HTERT RPE-1 (cell line): ENCODE data around the gene MAN1B1.

Experiments used
- in situ Hi-C: fragments of 300-500 bp; cut with MboI; formaldehyde crosslinking; loops from 4 replicates; pipeline ENCODE4 v1.14.3; 2020; ENCODE audit warnings: low sequenced_read_pairs

Gene MAN1B1

GRCh38 chr9:137068539-137069507 lies 18.0 kb upstream of the MAN1B1 start:
- in situ Hi-C loops = no loop called here

- in situ Hi-C loops = no loop called here
Observed at GRCh38 chr9:137069508-137070091, 17.2 kb upstream of the MAN1B1 start.

- in situ Hi-C loops = no loop called here
Observed at GRCh38 chr9:137070201-137070905, 16.4 kb upstream of the MAN1B1 start, which contains the start of gene SAPCD2. SAPCD2 (minus strand) TSS chr9:137070557; CDS start chr9:137070460, 97 bp downstream.

- in situ Hi-C loops = no loop called here
Observed at GRCh38 chr9:137070906-137071275, 15.9 kb upstream of the MAN1B1 start.

- in situ Hi-C loops = no loop called here
Observed at GRCh38 chr9:137071282-137071681, 15.5 kb upstream of the MAN1B1 start.

GRCh38 chr9:137073992-137074399 lies 12.8 kb upstream of the MAN1B1 start:
- in situ Hi-C loops = no loop called here

GRCh38 chr9:137074657-137075274 lies 12.0 kb upstream of the MAN1B1 start:
- in situ Hi-C loops = no loop called here

GRCh38 chr9:137075275-137075775 lies 11.5 kb upstream of the MAN1B1 start:
- in situ Hi-C loops = no loop called here

GRCh38 chr9:137076636-137077009 lies 10.2 kb upstream of the MAN1B1 start:
- in situ Hi-C loops = no loop called here

- in situ Hi-C loops = no loop called here
Observed at GRCh38 chr9:137077010-137077747, 9.6 kb upstream of the MAN1B1 start, which contains the start of gene UAP1L1. UAP1L1 (plus strand) TSS chr9:137077517; CDS start chr9:137077533, 16 bp downstream.

GRCh38 chr9:137077758-137078693 lies 8.8 kb upstream of the MAN1B1 start:
- in situ Hi-C loops = no loop called here

- in situ Hi-C loops = no loop called here
Observed at GRCh38 chr9:137078701-137079400, 7.9 kb upstream of the MAN1B1 start.

- in situ Hi-C loops = no loop called here
Observed at GRCh38 chr9:137079401-137079787, 7.4 kb upstream of the MAN1B1 start.

- in situ Hi-C loops = no loop called here
Observed at GRCh38 chr9:137080260-137081122, 6.3 kb upstream of the MAN1B1 start.

- in situ Hi-C loops = no loop called here
Observed at GRCh38 chr9:137082222-137082924, 4.4 kb upstream of the MAN1B1 start.

GRCh38 chr9:137082925-137083290 lies 3.9 kb upstream of the MAN1B1 start:
- in situ Hi-C loops = no loop called here
